Suprapubic skin (tissue), 4 donors: Measurements from ENCODE around the gene PPFIA3.

ENCODE experiments used
- CTCF ChIP-seq, 2 donors: fragments of 200-600 bp in 1 of 2; fragments of 450-650 bp in 1 of 2; sonication (generic) in 1 of 2; IDR thresholded peaks; one replicate each; pipeline ENCODE4 v1.5.1; 2016 to 2019; ENCODE audit warnings: antibody characterized with exemption in 2 of 2, mild to moderate bottlenecking in 1 of 2, moderate library complexity in 1 of 2
- POLR2A ChIP-seq, 2 donors: fragments of 450-650 bp; IDR thresholded peaks; one replicate each; pipeline ENCODE4 v1.6.1; 2017; ENCODE audit warnings: antibody characterized with exemption in 2 of 2, mild to moderate bottlenecking in 2 of 2, moderate library complexity in 2 of 2
- POLR2AphosphoS5 ChIP-seq, 3 donors: sonication (generic); formaldehyde crosslinking; IDR thresholded peaks; one replicate each; pipeline ENCODE4 v1.6.1; 2017; ENCODE audit warnings: antibody characterized with exemption in 3 of 3

- no peak for TF ChIP-seq CTCF (IDR thresholded peaks at IDR 0.05)
- TF ChIP-seq POLR2AphosphoS5 (IDR thresholded peaks at IDR 0.05): no peak
- TF ChIP-seq POLR2A (IDR thresholded peaks at IDR 0.05): no peak
Observed at GRCh38 chr19:49161987-49162386, 42.6 kb downstream of the PPFIA3 start.
